Astrocyte (in vitro differentiated cells and primary cell): Measurements from ENCODE around the gene FGFBP1. TPM values are rescaled to one million over a fixed set of nuclear protein-coding genes. Genes with fewer than 3 reads are reported as not detected.

Experiments
- DNase-seq: peaks from one replicate; pipeline ENCODE4 v3.0.0-alpha.2; 2010; ENCODE audit warnings: low read depth
- FAIRE-seq: peaks from 2 replicates; lab custom pipeline; 2011; peaks lifted over from hg19 to GRCh38; lab: Jason Lieb, UNC
- H2AFZ ChIP-seq: 2 replicates; pipeline ENCODE4 v1.6.0; 2012; ENCODE audit warnings: low read depth, low read length, inconsistent platforms
- H3K27ac ChIP-seq: 2 replicates; pipeline ENCODE4 v1.5.1; 2011; ENCODE audit warnings: low read depth, low read length, inconsistent platforms
- H3K27me3 ChIP-seq: 2 replicates; pipeline ENCODE4 v1.6.0; 2011; ENCODE audit warnings: low read length, inconsistent platforms; ENCODE audit not compliant: insufficient read depth
- H3K36me3 ChIP-seq: 2 replicates; pipeline ENCODE4 v1.5.1; 2011; ENCODE audit warnings: low read length, inconsistent platforms; ENCODE audit not compliant: insufficient read depth
- H3K4me1 ChIP-seq: 2 replicates; pipeline ENCODE4 v1.5.1; 2011; ENCODE audit warnings: low read length, inconsistent platforms; ENCODE audit not compliant: insufficient read depth
- H3K4me2 ChIP-seq: 2 replicates; pipeline ENCODE4 v1.6.0; 2012; ENCODE audit warnings: low read length, inconsistent platforms
- H3K4me3 ChIP-seq: 2 replicates; pipeline ENCODE4 v1.5.1; 2011; ENCODE audit warnings: low read depth, mild to moderate bottlenecking, low read length, inconsistent platforms; ENCODE audit not compliant: insufficient read depth
- H3K79me2 ChIP-seq: 2 replicates; pipeline ENCODE4 v1.6.0; 2012; ENCODE audit warnings: mild to moderate bottlenecking, low read length, inconsistent platforms; ENCODE audit not compliant: insufficient read depth
- H3K9ac ChIP-seq: 2 replicates; pipeline ENCODE4 v1.6.0; 2012; ENCODE audit warnings: mild to moderate bottlenecking, low read length, inconsistent platforms
- H3K9me3 ChIP-seq: 2 replicates; pipeline ENCODE4 v1.5.1; 2012; ENCODE audit warnings: low read depth, mild to moderate bottlenecking, low read length, inconsistent platforms; ENCODE audit not compliant: insufficient read depth
- H4K20me1 ChIP-seq: 2 replicates; pipeline ENCODE4 v1.6.0; 2012; ENCODE audit warnings: low read length, inconsistent platforms; ENCODE audit not compliant: insufficient read depth
- H3K27ac Mint-ChIP-seq: one replicate; pipeline ENCODE4 v1.8.0; 2021; ENCODE audit warnings: mild to moderate bottlenecking, mixed read lengths; ENCODE audit not compliant: unreplicated experiment
- H3K27me3 Mint-ChIP-seq: one replicate; pipeline ENCODE4 v1.8.0; 2021; ENCODE audit warnings: low read depth, mixed read lengths; ENCODE audit not compliant: unreplicated experiment
- H3K36me3 Mint-ChIP-seq: one replicate; pipeline ENCODE4 v1.8.0; 2021; ENCODE audit warnings: low read depth, mixed read lengths; ENCODE audit not compliant: unreplicated experiment
- H3K4me1 Mint-ChIP-seq: one replicate; pipeline ENCODE4 v1.8.0; 2021; ENCODE audit warnings: low read depth, mixed read lengths; ENCODE audit not compliant: unreplicated experiment
- H3K4me3 Mint-ChIP-seq: one replicate; pipeline ENCODE4 v1.8.0; 2021; ENCODE audit warnings: mild to moderate bottlenecking, moderate library complexity, mixed read lengths; ENCODE audit not compliant: unreplicated experiment
- H3K9me3 Mint-ChIP-seq: one replicate; pipeline ENCODE4 v1.8.0; 2021; ENCODE audit warnings: mild to moderate bottlenecking, mixed read lengths; ENCODE audit not compliant: unreplicated experiment
- CTCF ChIP-seq: IDR thresholded peaks from 2 replicates; pipeline ENCODE4 v1.5.1; 2011; ENCODE audit warnings: low read depth, mild to moderate bottlenecking, inconsistent platforms, low read length, moderate library complexity; ENCODE audit not compliant: insufficient read depth
- EZH2 ChIP-seq: IDR thresholded peaks from 2 replicates; pipeline ENCODE4 v1.6.1; 2012; ENCODE audit warnings: mild to moderate bottlenecking, low read length, inconsistent platforms; ENCODE audit not compliant: insufficient read depth
- total RNA-seq: library from RNA; stranded (reverse); gene quantifications from 2 replicates; pipeline ENCODE4 v1.2.1, GENCODE V29; 2021

Gene FGFBP1
- total RNA-seq, 1 donor from 2014 or later = not detected

DNA sequence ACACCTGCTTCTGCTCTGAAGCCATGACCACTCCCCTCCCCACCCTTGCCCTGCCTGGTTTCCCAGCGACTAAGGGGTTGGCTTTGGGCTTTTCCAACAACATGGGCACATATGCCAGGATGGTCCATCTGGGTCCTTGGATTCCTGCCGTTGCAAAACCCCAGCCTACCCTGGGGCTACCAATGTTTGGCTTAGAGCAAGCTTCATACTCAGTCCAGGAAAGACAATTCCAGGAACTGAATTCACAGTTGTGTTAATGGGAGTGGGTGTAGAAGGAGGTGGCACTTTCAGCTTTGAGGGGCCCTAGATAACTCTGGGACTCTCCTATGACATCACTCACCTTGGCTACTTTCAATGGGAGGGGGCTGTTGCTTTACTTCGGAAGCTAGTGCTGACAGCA, 9.0 kb downstream of the FGFBP1 start:
- no peak overlapping the region for H3K9ac ChIP-seq
- H3K79me2 ChIP-seq = no peaks in the 10 kb centered on the region
- H4K20me1 ChIP-seq = no peaks in the 10 kb centered on the region
- no peak for FAIRE-seq
- H3K36me3 Mint-ChIP-seq = no peaks in the 10 kb centered on the region
- no peak overlapping the region for H3K4me3 ChIP-seq
- H2AFZ ChIP-seq = no peak overlapping the region
- no peak overlapping the region for H3K4me3 Mint-ChIP-seq
- H3K4me1 Mint-ChIP-seq = peaks cover 4% of the 10 kb centered on the region
- no peak overlapping the region for H3K27ac ChIP-seq
- H3K36me3 ChIP-seq = no peaks in the 10 kb centered on the region
- H3K27me3 Mint-ChIP-seq = no peaks in the 10 kb centered on the region
- H3K27me3 ChIP-seq = no peaks in the 10 kb centered on the region
- H3K27ac Mint-ChIP-seq = no peak overlapping the region
- H3K4me2 ChIP-seq = no peak overlapping the region
- H3K9me3 Mint-ChIP-seq = peaks cover 4% of the 10 kb centered on the region
- TF ChIP-seq CTCF (no peak), EZH2 (no peak)
- no peaks in the 10 kb centered on the region for H3K9me3 ChIP-seq
- H3K4me1 ChIP-seq = no peaks in the 10 kb centered on the region
- DNase-seq = no peak

GRCh38 chr4:15928883-15929282, 9.7 kb downstream of the FGFBP1 start:
- no peak for DNase-seq
- no peaks in the 10 kb centered on the region for H4K20me1 ChIP-seq
- Mint-ChIP-seq H3K27ac (no peak overlapping the region), H3K4me1 (peaks cover 4% of the 10 kb centered on the region), H3K36me3 (no peaks in the 10 kb centered on the region), H3K9me3 (peaks cover 4% of the 10 kb centered on the region), H3K27me3 (no peaks in the 10 kb centered on the region), H3K4me3 (no peak overlapping the region)
- FAIRE-seq = no peak
- no peak overlapping the region for H3K27ac ChIP-seq
- no peak overlapping the region for H3K4me2 ChIP-seq
- H3K79me2 ChIP-seq = no peaks in the 10 kb centered on the region
- H3K9ac ChIP-seq = no peak overlapping the region
- no peak for TF ChIP-seq CTCF
- TF ChIP-seq EZH2 = no peak
- H2AFZ ChIP-seq = no peak overlapping the region
- H3K9me3 ChIP-seq = no peaks in the 10 kb centered on the region
- H3K4me1 ChIP-seq = no peaks in the 10 kb centered on the region
- H3K36me3 ChIP-seq = no peaks in the 10 kb centered on the region
- H3K4me3 ChIP-seq = no peak overlapping the region
- no peaks in the 10 kb centered on the region for H3K27me3 ChIP-seq

DNA sequence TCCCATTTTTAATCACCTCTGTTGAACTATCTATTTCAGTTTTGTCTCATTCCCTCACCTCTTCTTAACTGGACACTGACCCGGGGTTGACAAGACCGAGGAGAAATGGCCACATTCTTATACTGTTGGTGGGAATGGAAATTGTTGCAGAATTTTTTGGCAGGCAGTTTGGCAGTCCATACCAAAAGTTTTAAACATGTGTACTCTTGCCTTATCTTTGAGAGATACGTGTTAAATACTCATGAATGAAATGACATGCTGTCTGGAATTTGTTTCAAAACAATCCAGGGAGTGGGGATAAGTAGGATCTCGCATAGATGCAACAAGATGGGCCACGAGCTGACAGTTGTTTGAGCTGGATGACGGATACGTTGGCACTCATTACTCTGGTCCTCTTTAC, 12.1 kb downstream of the FGFBP1 start:
- TF ChIP-seq EZH2 = no peak
- TF ChIP-seq CTCF = no peak
- Histone ChIP-seq H2AFZ (no peak overlapping the region), H4K20me1 (no peaks in the 10 kb centered on the region), H3K79me2 (no peaks in the 10 kb centered on the region), H3K4me3 (no peak overlapping the region), H3K9ac (no peak overlapping the region), H3K4me2 (no peak overlapping the region), H3K27me3 (no peaks in the 10 kb centered on the region), H3K36me3 (no peaks in the 10 kb centered on the region), H3K4me1 (peaks cover 6% of the 10 kb centered on the region), H3K9me3 (no peaks in the 10 kb centered on the region), H3K27ac (no peak overlapping the region)
- Mint-ChIP-seq H3K27me3 (no peaks in the 10 kb centered on the region), H3K9me3 (no peaks in the 10 kb centered on the region), H3K4me1 (peaks cover 13% of the 10 kb centered on the region), H3K36me3 (no peaks in the 10 kb centered on the region), H3K4me3 (no peak overlapping the region), H3K27ac (no peak overlapping the region)
- FAIRE-seq (no peak), DNase-seq (peak; percentile 48)
